NOMO-1 treated with dmso at 0.1 percent for 144 hours (cell line): ENCODE data around the gene PRM2.

Experiments
- DNase-seq: peaks from one replicate; lab custom pipeline; 2025; ENCODE audit not compliant: unreplicated experiment; lab: John Stamatoyannopoulos, UW

PRM2 gene

DNA sequence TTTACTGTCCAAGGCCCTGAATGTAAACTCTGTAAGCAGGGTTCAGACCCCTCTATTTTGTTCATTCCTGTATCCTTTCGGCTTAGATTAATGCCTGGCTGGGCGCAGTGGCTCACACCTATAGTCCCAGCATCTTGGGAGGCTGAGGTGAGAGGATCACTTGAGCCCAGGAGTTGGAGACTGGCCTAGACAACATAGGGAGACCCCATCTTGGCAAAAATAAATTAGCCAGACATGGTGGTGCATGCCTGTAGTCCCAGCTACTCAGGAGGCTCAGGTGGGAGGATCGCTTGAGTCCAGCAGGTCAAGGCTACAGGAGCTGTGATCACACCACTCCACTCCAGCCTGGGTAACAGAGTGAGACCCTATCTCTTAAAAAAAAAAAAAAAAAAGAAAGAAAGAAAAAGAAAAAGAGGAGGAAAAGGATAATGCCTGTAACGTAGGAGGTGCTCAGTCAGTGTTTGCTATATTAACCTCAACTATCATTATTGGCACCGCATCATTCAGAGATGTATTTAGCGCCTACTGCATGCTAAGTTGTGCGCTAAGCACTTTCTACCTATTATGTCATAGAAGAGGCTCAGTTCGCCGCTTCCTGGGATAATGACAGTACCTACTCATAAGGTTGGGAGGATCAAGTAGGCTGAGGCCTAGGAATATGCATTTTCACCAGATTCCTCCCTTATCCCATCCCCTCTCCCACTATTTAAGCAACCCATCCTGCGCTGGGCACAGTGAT lies 25.3 kb downstream of the PRM2 start:
- DNase-seq, result no peak

DNA sequence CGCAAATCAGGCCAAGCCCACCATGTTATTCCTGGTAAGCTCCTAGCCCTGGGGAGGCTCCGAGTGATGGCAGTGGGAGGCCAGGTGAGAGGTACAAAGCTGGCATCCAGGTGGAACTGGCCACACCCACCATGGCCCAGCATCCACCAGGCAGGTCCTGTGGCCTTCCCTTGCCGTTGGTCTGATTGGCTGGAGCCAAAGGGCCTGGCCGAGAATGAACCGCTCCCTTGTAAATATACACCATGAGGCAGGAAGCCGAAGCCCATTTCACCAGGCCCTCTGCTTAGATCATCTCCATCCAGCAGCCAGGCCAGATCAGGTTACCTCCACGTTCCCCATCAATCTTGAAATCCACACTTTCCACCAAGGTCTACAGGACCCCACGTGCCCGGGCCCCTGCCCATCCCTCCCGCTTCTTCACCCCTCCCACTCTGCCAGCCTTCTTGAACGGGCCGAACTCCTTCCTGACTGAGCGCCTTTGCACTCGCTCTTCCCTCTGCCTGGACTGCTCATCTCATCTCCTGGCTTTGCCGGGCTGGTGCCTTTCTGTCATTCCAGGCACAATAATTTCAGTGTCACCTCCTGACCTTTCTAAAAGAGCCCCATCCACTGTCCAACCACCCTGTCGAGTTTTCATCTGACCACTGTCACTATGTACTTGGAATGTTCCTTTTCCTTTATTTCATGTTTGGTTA lies 26.0 kb downstream of the PRM2 start:
- DNase-seq, result no peak

DNA sequence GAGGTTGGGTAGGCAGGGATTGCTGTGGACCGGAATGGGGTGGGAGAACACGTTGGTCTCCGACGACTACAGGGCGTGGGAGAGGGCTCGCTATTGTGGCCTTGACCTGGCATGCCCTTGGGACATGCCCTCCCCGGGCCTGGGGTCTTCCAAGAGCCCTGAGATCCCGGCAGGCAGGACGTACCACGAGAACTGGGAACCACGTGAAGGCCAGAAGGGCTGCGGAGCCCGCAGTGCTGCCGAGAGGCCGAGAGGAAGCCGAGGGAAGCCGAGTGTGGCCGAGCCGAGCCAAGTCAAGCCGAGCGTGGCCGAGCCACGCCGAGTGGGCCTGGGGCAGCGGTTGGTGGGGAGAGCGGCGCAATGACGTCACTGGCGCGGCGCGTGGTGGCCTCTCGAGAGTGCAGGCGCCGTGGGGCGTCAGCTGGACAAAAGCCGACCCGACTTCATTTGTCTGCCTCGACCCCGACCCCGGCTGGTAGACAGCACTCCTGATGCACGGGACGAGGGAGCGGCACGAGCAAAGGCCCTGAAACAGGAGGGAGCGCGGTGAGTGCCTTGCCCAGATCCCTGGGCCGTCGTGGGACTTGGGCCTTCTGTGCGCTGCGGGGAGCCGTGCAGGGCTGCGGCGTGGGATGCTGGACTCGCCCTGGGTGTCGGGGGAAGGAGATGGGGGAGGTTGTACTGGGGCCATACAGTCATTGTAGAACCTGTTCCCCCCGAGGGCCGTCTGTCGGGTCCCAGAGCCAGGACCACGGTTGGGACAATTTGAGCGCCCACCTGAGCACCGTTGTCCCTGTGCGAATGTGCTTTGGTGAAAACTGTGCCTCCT lies 26.8 kb downstream of the PRM2 start:
- DNase-seq, result no peak

DNA sequence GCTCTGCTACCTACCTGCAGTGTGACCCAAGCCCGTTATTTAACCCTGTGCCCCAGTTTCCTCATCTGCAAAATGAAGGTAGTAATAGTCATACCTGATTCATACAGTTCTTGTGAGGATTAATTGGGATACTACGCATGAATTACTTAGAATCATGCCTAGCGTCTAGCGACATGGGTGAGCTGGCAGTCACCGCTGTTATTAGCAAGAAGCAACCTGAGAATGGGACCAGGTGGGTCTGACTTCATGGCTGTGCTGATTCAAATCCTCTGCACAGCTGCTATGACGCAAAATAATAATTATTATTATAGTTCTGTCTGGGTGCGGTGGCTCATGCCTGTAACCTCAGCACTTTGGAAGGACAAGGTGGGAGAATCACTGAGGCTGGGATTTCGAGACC lies 28.1 kb downstream of the PRM2 start:
- no peak for DNase-seq

DNA sequence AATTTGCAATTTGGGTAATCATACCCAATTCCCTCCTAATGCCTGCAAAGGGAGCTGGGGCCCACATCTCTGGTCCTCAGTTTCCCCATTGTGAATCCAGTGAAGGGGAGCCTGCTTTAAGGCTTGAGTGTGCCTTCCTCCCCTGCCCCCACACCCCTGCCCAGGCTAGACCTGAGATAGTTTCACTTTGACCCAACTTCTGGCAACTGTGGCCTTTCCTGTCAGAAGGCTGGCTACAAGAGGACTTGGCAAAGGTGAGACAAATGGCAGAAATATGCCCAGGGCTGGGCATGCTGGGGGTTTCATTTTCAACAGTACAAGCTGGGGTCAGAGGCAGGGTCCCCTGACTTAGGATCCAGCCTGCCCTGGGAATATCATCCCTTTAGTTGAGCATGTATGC lies 30.3 kb downstream of the PRM2 start:
- no peak for DNase-seq

DNA sequence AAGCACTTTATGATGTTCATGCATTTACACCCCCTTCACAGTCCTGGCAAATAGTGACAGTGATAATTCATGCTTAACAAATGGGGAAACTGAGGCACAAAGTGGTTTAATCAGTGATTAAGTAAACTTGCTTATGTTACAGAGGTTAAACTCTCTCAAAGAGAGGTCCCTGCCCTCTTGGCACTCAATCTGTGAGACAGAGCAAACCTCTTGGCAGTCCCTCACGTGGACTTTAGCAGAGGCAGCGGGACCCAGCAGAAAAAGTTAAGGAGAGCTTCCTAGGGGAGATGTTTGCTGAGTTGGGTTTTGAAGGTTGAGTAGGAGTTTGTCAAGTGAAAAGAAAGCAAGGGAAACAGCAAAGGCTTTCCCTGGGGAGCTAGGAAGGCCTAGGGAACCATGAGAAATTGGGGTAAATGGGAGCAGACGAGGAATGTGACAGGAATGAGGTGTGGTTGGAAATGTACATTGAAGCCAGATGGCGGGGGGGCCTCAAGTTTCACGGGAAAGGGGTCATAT lies 31.0 kb downstream of the PRM2 start:
- no peak for DNase-seq

DNA sequence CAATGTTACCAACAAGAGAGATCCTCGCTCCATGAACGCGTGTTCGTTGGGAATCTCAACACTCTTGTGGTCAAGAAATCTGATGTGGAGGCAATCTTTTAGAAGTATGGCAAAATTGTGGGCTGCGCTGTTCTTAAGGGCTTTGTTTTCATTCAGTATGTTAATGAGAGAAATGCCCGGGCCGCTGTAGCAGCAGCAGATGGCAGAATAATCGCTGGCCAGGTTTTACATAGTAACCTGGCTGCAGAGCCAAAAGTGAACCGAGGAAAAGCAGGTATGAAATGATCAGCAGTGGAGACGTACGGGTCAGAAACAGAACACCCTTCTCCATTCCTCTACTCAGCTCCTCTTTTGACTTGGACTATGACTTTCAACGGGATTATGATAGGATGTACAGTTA lies 33.6 kb downstream of the PRM2 start:
- DNase-seq, result no peak

DNA sequence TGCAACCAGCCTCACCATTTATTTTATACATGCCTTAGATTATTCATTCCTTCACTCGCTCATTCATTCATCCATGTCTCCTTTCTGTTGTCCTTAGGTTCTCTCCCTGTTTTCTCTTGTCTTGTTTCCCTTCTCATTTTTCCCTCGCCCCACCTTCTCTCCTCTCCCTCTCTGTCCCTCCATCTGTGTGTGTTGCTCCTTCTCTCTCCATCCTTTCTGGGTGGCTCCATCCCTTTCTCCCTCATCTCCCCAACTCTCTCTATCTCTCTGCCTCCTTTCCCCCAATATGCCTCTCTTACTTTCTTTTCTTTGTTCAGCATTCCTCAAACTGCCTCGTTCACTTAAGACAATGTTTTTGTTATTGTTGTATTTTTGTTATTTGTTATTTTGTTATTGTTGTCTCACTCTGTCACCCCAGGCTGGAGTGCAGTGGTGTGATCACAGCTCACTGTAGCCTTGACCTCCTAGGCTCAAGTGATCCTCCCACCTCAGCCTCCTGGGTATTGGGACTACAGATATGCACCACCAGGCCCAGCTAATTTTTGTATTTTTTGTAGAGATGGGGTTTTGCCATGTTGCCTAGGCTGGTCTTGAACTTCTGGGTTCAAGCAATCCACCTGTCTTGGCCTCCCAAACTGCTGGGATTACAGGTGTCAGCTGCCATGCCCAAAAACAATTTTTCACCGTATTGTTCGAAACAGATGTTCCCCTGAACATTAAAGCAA lies 34.6 kb downstream of the PRM2 start:
- DNase-seq, result no peak

DNA sequence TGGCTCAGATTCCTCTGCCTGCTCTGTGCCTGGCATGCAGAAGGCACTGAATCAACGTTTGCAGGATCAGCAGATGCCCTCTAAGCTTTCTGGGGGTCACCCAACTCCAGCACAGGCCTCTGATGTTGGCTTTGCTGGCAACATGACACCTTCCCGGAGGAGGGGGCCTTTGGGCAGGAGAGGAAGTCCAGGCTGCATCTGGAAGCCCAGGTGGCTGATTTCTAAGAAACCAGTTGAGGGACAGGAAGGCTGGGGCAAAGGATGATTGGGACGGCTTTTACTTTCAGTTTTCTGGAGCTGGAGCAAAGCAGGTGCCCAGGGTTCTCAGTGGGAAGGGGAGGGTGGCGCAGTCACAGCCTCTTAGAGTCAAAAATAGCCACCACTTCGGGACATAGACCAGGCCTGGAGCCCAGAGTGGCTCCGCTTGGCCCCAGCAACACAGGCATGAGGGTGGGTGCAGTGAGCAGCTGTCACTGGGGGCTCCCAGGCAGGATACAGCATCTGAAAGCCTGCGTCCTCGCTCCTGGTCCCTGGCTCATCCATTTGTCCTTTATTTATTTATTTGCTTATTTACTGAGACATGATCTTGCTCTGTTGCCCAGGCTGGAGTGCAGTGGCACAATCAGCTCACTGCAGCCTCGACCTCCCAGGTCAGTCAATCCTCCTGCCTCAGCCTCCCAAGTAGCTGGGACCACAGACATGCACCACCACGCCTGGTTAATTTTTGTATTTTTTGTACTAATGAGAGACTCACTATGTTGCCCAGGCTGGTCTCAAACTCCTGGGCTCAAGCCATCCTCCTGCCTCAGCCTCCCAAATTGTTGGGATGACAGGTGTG lies 35.4 kb downstream of the PRM2 start:
- no peak for DNase-seq

DNA sequence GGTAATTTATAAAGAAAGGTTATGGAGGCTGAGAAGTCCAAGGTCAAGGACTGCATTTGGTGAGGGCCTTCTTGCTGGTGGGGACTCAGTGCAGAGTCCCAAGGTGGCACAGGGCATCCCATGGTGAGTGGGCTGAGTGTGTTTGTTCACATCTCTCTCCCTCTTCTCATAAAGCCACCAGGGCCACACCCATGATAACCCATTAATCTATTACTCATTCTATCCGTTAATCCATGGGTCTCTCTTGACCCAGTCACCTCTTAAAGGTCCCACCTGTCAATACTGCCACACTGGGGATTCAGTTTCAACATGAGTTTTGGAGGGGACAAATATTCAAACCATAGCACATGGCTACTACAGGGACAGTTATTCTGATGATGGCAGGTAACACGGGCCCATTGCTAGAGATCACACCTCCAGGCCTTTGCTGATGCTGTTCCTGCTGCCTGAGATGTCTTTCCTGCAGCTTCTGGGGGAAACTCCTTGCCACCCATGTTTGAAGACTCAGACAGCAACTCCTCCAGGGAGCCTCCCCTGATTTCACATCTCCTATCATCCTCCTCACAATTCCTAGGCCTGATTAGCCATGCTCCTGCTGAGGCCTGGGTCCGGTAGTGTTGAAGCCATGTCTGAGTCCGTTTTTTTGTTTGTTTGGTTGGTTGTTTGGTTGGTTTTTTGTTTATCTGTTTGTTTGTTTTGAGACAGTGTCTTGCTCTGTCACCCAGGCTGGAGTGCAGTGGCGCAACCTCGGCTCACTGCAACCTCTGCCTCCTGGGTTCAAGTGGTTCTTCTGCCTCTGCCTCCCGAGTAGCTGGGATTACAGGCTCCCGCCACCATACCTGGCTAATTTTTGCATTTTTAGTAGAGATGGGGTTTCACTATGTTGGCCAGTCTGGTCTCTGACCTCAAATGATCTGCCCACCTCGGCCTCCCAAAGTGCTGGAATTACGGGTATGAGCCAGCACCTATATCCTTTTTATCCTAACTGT lies 36.3 kb downstream of the PRM2 start:
- no peak for DNase-seq

DNA sequence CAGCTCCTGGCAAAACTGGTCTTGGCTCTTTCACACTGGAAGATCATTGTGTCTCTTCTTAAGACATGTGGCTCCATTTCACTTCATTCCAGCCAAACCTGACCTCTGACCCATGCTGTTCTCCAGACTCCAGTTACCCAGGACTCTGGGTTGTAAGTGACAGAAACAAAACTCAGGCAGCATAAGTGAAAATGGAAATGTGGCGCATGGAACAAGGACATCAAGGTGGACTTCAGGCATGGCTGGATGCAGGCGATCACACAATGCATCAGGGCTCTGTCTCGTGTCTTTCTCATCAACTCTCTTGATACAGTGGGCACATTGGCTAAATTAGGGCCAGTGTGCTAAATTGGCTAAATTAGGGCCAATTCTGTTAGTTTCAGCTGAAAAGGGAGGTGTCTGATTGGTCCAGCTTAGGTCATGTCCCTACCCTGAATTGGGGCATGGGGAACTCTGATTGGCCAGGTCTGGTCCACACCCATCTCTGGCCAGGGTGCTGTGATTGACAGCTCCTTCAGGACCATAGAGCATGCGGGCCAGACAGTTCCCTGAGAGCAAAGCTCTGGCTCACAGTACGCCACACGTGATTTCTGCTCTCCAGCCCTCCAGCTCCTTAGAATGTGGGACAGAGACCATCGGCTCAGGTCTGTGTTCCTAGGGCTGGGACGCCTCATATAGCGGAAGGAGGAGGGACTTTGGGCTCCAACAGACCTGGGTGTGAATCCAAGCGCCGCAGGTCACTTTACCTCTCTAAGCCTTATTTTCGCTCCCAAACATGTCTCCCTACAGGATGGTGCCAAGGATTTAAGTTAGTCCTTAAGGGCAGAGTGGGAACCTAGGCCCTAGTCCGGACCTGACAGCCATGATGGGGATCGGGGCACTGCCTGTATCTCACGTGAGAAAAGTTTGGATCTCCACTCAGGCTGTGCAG lies 37.7 kb downstream of the PRM2 start:
- DNase-seq, result no peak

DNA sequence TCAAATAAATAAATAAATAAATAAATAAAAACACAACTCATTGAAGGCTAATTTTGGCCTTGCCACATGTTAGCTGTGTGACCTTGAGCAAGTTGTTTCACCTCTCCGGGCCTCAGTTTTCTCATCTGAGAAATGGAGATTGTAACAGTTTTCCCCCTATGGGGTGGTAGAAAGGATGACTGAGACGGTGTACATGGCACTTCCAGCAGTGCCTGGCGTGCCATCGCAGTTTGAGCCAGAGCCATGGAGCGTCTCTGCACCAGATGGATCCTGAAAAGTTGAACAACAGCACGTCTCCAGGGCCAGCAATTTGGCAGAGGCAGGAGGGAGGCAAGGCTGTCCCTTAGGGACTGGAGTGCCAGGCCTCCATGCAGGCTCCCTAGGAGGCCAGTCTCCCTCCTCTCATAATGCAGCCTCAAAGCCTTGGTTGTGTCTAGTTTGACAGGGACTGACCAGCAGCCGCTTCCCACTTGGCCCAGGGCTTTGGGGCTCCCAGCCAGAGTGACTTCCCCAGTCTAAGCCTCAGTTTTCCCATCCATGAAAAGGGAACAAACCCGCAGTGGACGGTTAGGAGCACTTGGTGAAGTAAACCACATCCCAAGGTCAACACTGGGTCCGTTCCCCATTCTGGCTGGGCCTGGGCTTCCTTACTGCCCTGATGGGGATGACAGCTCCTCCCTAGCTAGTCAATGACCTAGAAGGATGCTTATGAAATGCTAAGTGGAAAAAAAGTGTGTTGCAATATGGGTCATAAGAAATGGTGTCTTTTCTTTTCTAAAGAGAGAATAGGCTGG lies 39.6 kb downstream of the PRM2 start:
- DNase-seq, result peak; percentile 81

DNA sequence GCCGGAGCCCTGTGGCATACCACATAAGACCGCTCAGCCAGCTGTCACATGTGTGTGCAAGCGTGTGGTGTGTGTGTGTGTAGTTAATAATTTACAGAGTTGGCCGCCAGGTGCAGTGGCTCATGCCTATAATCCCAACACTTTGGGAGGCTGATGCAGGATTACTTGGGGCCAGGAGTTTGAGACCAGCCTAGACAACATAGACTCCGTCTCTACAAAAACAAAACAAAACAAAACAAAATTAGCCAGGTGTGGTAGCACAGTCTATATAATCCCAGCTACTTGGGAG lies 40.6 kb downstream of the PRM2 start:
- DNase-seq, result no peak

DNA sequence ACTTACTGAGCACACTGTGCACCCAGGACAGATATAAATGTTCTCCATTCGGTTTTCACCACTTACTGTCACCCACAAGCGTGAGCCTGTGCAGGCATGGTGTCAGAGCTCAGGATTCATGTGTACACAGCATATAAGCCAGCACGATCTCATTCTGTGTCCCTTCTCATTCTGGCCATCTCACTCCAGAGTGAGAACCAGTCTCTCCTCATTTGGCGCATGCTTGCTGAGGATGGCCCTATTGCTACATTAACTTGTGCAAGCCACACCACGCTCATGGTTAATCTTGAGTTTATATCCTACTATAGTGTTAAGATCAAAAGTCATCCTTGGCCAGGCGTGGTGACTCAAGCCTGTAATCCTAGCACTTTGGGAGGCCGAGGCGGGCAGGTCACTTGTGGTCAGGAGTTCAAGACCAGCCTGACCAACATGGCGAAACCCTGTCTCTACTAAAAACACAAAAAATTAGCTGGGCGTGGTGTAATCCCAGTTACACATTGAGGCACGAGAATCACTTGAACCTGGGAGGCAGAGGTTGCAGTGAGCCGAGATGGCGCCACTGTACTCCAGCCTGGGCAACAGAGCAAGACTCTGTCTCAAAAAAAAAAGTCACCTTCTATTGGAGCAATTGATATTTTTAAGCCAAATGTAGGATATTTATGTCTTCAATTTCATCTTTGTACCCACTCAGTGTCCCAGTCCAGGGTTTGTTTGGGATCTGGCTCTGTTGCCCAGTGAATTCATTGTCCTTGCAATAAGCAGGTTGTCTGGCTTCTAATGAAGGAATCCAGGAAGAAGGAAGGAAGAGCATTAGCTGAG lies 41.2 kb downstream of the PRM2 start:
- no peak for DNase-seq

DNA sequence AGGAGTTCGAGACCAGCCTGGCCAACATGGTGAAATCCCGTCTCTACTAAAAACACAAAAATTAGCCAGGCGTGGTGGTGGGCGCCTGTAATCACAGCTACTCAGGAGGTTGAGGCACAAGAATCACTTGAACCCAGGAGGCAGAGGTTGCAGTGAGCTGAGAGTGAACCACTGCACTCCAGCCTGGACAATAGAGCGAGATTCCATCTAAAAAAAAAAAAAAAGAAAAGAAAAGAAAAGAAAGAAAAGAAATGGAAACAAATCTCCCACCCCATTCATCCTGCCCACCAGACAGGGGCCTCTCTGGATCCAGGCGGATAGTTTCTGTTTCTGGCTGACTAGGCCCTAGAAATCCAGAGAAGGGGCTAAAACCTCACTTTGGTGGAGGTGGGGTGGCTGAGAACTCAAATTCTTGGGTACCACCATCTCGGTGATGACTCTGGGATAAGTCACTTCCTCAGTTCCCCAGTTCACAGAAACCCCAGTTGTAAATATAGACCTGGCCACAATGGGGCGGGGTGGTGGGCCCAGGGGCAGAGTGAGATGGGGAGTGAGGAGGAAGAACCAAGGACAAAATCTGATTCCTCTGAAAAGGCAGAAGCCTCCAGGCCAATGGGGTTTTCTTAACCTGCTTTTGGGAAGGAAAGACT lies 42.4 kb downstream of the PRM2 start:
- DNase-seq, result no peak
